Stimulated activated CD8-positive, alpha-beta memory T cell treated with anti-CD3 and anti-CD28 coated beads, Interleukin-12 subunit alpha, Interleukin-12 subunit beta, amount 100 ng/mL, for 4 hours (primary cell): Measurements from ENCODE around the gene KIAA0513.

Experiments used
- DNase-seq: peaks from one replicate; pipeline ENCODE4 v3.0.0-alpha.2; 2020; ENCODE audit warnings: low read depth

Gene KIAA0513

DNA sequence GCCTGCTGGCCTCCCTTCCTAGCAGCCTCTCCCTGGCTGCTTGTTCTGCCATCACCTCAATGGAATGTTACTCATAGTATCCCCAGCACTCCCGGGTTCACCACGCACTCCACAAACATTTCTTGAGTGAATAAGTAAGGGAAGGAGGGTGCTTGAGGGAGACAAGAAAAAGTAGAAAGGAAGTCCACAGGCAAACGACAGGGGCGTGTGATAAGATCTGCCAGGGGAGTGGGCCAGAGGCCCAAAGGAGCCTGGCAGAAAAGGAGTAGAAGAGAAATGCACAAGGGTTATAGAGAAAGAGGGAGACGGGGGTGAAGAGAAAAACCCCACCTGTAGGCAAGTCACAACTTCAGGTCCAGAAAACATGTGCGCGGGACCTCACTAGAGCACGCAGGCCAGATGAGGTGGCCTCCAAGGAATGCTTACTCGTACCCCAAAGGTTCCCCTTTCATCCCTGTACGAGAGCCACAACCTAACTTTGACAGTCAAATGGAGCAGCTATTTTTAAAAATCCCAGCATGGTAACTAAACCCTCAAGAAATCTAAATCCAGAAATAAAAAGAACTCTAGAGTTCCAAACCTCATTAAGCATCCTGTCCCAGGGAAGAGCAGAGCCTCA is 22.9 kb upstream of the KIAA0513 start:
- DNase-seq, result no peak

DNA sequence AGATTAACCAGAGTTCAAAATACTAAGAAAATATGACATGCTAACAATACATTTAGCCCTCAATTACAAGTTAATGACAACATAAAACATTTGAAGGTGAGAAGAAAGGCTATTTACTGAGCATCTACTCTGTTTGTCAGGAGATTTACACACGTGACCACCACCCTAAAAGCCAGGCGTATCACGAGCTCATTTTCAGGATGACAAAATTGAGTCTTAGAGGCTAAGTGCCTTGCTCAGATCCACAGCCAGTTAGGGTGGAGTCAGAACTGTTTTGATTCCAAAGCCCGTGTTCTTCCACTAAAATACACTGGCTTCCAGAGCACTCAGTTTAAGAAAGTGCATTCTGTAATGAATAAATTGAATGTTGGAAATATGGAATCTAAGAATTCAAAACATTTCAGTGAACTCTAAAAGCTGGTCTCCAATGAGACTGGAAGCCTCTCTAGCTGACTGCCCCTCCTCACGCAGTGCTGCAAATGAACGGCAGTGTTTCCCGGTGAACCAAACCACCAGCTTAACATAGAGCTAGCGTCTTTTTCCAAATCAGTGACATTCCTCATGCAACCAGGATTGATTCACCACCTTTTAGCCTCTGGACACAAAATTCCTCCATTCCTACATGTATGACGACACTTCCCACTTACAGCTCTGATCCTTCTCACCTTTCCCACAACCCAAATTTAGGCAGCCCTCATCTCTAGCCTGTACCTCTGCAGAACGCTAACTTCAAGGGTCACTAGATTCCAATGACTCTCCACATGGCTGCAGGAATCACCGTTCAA is 22.1 kb upstream of the KIAA0513 start:
- no peak for DNase-seq

DNA sequence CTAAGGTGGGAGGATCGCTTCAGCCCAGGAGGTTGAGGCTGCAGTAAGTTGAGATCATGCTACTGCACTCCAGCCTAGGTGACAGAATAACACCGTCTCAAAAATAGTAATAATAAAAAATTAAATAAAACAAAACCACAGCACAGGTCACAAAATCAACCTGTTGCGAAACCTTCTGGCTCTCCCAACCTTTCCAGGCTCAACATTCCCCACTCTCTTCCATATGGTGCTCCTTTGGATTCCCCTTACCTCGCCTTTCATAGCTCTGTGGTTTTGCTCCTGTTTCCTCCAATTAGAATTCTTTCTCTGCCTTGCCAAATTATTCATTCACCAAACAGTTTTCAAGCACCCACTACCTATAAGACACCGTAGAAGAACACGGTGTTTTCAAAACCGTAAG is 21.0 kb upstream of the KIAA0513 start:
- no peak for DNase-seq

DNA sequence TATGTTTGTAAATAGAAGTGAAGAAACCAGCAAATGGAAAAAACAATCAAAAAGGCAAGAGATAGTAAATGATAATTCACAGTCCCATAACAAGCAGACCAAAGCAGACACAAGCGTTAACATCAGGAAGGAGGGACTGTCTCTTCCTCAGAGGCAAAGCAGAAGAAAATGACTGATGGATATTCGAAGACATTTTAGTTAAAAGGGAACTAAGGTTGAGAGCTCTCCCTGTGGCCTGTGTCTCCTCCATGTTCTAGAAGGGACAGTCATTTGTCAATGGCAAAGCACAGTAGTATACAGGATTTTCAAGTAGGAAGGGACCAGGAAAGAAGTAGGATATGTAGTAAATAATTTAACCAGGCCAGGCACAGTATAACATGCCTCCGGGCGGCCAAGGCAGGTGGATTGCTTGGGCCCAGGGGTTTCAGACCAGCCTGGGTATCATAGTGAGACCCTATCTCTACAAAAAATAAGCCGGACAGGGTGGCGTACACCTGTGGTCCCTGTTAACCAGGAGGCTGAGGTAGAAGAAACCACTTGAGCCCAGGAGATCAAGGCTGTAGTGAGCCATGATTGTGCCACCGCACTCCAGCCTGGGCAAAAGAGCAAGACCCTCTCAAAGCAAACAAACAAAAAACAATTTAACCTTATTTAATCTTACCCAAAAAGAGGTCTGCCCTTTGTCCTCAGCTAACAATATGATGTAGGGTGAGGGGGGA is 19.9 kb upstream of the KIAA0513 start:
- DNase-seq, result no peak

DNA sequence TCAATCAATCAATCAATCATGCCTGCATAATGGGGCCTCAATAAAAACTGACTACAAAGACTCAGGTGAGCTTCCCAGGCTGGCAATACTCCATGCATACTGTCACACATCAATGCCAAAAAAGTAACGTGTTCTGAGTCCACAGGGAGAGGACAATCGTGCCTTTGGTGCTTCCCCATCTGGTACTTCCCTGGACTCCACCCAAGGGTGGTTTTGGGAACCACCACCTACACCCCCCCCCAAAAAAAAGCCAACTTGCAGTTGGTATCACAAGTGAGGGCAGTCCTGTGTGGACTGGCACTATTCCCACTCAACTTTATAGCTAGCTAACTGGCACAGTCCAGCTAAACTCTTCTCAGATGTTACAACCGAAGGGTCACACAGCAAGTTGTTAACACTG is 19.3 kb upstream of the KIAA0513 start:
- DNase-seq, result no peak

DNA sequence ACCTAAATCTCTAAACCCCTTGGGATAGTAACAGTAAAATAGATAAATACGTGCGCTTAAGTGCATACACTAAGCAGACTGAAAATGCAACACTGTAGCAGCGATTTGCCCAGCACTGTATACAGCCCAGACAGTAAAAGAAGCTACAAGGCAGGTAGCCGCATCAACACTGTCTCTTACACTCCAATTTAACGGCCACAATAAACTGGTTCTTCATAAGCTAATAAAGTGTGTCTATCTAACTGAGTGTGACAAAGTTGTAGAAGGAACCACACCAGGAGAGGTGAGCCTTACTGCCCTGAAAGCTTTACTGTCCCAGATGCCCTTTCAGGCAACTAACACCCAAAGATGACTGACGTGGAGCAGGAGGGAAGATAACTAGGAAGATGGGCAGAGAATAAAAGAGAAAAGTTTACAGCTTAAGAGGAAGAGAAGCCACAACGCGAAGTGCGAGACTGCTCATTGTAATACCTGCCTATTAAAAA is 17.1 kb upstream of the KIAA0513 start:
- no peak for DNase-seq

DNA sequence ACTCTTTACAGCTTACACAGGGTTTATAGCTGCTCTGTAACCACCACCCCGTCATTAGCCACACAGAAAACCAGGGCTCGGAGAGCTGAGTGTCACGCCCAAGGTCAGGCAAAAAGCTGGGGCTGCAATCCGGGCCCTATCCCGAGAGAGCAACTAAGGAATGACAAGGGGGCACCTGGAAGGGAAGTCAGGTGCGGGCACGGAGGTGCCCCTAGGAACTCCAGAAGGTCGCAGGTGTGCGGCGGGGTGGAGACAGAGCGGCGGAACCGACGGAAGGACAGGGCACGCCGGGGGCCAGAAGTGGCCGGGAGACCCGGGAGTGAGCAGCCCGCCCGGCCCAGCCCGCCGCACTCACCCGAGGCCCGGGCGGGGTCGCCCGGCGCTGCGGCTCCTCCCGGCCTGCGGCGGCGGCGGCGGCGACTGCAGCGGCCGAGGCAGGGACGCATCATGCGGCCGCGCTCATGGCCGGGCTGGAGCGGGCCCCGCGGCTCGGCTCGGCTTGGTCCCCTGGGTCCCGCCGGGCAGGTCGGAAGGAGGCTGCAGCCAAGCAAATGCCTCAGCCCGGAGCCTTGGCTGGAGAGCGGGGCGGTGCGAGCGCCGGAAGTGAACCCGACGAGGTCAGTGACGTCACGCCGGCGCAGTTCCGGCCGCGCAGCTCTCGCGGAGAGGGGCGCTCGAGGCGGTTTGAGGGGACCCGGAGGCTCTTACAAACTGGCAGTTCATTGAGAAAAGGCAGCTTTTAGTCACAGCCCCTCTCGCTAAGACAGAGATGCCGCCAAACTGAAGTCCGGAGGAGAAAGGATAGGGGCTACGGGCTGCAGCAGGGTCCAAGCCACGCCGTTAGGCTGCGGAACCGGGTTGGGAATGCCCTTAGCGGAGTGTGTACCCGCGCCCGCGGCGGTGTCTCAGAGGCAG is 16.4 kb upstream of the KIAA0513 start, which contains the start of gene ZDHHC7:
Gene ZDHHC7, minus strand, starts transcription at position 605 of the 915 bp plus-strand sequence. CDS start 20,917 bp downstream, outside the sequence.
- DNase-seq, result peak; percentile 79

DNA sequence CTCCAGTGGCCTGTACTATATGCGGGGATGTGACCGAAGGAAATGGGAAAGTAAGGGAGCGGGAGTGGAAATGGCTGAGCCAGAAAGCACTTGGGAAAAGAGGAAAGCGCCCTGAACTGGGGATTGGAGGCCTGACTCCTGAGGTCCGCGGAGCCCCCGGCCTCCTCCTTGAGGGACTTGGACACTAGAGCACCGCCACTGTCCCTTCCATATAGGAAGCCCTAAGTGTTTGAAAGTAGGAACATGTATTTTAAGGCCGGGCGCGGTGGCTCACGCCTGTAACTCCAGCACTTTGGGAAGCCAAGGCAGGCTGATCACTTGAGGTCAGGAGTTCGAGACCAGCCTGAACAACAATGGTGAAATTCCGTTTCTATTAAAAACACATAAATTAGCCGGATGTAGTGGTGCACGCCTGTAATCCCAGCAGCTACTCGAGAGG is 15.7 kb upstream of the KIAA0513 start:
- DNase-seq, result no peak

DNA sequence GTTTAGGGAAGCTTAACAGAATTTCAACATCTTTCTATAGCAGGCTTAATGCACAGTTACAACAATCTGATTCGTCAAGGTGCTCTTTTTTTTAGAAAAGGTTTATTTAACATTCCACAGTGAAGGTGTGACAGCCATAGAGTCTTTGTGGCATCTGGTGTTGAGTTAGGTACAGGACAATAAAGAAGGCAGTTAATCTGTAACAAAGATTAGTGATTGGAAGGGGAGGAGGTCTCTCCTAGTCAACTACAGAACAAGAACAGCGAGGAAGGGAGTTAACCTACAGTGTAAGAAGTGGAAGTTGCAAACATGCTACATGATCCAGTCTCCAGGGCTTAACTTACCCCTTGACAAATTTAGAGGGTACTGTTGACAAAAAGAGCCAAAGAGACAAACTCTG is 13.3 kb upstream of the KIAA0513 start:
- DNase-seq, result no peak

DNA sequence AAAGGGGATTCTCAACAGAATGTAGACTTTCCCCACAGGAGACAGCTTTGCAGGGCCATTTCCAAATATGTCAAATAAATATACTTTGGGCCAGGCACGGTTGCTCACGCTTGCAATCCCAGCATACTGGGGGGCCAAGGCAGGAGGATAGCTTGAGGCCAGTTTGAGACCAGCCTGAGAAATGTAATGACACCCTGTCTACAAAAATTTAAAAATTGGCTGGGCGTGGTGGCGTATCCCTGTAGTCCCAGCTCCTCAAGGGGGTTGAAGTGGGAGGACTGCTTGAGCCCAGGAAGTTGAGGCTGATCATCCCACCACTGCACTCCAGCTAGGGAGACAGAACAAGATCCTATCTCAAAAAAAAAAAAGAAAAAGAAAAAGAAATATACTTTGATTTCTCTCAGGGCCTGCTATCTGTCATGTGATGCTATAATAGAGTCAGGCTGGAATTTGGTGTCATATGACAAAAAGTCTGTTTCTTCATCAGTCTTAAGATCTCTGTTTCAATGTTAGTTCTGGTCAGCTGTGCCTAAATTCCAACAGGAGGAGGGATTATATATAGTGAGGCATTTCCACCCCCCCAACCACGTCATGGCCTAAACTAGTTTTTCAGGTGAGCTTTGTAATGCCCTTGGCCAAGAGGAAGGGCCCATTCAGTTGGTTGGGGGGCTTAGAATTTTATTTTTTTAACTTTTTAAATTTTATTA is 12.0 kb upstream of the KIAA0513 start:
- DNase-seq, result no peak

DNA sequence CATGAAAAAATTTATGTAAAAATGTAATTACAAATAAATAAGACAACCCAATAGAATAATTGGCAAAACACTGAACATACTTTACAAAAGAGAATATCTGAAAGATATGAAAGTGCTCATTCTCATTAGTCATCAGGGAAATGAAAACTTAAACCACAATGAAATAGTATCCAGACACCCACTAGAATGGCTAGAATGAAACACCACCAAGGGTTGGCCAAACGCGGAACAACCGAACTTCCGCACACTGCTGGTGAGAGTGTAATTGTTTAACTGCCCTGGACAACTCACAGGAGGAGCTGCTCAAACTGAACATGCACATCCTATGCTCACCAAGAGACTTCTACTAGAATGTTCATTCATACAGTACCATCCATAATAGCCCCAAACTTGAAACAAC is 10.4 kb upstream of the KIAA0513 start:
- no peak for DNase-seq

DNA sequence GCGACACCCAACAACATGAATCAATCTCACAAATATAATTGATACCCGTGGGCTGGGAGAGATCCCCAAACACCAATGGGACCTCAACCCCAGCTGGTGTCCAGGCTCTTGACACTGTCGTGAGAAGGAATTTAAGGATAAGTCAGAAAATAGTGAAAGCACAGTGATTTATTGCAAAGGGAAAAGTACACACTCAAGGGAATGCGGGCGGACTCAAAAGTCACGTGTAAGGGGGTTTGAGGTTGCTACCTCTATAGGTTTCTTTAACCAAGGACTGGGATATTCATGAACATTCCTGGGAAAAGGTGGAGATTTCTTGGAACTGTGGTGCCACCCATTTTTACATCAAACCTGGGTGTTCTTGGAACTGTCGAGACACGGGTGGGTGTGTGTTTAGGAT is 10.0 kb upstream of the KIAA0513 start:
- no peak for DNase-seq

DNA sequence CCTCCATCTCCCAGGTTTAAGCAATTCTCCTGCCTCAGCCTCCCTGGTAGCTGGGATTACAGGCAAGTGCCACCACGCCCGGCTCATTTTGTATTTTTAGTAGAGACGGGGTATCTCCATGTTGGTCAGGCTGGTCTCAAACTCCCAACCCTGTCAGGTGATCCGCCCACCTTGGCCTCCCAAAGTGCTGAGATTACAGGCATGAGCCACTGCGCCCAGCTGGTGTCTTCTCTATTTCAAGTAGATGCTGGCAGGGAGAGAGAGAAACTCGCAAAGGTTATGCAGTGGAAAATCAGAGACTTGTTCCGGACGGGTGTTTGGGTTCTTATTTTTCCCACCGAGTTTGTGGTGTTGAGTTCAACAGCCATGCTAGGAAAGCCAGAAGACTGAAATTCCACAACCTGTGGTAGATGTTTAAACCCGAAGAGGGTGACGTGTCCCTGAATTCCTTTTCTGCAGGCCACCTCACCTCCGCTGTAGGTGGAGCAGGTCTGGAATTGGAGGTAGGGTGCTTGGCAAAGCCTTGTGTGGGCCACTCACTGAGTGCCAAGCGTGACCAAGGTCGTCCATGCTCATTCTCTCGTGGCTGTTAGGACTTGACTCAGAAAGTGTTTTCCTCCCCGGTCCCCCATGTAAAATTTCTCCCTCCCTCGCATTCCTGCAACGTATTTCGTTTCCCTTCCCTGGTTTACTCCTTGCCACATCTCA is 8.9 kb upstream of the KIAA0513 start:
- DNase-seq, result no peak

DNA sequence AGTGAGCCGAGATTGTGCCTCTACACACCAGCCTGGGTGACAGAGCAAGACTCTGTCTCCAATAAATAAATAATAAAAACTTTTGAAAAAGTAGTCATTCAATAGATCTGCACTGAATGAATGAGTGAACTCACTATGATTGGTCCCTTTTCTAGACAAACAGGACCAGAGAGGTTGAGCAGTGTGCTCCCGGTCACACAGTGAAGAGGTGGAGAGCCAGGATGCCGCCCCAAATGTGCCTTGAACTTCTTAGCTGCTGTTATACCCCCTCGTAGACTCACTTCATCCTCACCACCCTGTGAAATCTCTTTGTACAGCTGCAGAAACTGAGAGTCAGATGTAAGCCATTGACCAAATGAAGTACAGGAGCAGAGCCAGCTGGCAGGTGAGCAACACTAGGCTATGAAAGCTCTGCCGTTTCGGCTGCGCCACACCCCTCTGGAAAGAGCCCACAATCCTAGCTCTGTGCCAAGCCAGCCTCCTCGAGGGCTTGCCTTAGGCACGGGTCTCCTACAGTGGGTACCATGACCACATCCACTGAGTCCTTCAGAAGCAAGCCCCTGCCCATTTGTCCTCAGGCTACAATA is 7.8 kb upstream of the KIAA0513 start:
- DNase-seq, result no peak

DNA sequence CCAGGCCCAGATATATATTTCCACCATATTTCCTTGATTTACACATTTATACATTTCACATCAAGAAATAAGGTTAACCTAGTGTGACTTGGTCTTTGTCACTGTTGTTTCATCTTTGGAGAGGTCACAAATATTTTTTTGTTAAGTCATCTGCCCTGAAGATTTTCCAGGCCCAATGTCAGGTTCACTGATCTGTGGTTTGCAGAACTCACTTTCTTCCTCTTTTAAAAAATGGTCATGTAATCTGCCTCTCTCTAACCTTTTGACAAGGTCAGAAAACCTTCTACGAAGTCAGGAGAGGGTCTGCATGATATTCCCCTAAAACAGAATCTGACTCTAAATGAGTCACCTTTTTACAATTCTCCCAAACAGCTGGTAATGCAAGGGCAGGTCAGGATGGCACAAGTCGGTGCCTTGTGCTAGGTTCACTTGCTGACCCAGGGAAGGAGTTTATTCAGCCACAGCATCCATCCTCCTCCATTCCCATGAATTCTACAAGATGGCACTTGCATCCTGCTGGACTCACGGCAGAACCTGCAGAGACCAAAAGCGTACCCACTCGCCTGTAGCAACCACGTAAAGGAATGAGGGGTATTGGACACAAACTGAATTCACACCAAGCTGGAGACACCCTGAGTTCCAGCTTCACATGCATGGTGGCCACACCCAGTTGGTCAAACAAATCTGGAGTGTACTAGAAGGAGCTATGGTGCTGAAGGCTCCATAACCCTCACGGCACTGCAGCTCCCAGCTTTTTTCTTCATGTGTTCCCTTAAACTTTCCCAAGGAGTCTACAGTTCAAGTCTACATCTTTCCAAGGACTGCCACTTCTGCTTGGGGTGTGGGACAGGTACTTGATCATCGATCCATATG is 1.6 kb upstream of the KIAA0513 start:
- no peak for DNase-seq

DNA sequence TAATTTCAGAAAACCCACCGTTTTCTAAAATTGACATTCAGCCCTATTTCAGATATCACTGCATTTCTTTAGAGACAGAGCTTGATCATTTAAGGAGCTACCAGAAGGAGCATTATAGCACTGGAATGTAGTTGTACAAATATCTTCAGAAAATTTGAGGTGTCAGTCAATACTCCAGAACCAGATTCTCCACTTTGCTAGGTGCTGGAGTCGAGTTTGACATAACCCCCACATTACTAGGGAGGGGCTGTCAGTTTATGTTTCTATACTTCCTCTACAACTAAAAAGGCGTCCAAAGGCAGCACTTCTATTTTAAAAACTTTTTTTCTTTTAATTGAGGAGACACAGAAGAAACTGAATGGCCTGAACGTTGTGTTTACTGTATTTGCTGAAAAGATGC is 892 bp upstream of the KIAA0513 start:
- no peak for DNase-seq

DNA sequence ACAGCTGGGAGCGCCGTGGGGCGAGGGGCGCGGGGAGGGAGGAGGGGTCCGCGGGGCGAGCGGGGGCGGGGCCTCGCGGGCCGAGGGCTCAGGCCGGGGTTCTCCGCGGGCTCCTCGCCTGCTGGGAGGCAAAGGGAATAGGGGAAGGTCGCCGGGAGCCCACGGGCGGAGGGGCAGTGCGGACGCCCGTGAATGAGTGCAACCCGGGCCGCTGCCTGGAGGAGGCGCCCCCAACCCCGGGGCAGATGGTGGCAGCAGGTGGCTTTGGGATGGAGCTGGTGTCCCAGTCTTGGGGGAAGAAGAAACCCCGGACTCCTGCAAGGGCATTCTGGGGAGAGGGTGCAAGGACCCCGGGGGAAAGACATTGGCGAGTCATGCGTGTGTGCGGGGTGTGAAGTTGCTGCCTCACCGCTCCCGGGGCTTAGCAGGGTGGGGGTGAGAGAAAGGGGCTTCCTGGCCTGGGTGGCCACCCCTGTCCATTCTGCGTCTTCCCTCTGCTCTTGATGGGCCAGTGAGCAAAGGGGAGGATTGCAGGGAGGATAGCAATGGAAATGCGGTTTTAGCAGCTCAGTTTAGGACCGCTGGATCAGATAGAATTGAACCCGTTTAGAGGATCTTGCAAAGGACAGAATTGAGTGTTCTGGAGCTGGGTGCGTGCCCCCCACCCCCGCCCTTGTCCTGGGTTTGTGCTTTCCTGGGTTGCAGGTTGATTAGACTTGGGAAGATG is 526 bp downstream of the KIAA0513 start:
- DNase-seq, result no peak

DNA sequence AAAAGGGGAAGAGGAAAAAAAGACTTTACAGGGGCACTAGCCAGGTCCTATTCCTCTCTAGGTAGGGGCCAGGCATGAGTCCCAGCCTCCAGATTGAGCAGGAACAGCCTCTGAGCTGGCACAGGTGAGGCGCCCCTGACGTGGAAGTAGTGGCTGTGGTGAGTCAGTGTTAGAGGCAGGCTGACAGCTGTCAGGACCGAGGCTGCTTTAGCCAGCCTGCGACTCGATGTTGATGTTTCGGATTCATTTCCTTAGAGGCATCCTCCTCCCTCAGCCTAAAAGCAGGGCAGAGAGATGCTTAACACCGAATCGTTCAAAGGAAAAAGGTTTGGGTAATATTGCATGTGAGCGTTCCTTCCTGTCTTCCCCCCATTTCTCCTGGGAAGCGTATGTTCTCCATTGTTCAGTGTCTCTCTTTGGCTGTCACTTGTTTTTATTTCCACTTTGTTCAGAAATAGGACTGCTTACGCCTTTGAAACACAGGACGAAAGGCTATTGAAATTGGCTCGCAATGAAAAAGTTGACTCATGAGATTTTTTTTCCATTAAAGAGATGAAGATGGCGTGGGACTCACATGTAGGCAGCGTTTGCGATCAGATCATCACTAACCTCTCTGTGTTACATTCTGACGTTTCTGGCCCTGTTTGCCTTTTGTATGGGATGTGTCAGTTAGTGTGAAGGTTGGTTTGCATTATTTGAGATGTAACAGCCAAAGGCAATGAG is 1.3 kb downstream of the KIAA0513 start:
- DNase-seq, result peak; percentile 48
